ENCODE data around the gene CEBPA. TPM values are rescaled to one million over a fixed set of nuclear protein-coding genes. Genes with fewer than 3 reads are reported as not detected.

CEBPA gene
- total RNA-seq, 1 donor from 2014 or later: 8.5 TPM

DNA sequence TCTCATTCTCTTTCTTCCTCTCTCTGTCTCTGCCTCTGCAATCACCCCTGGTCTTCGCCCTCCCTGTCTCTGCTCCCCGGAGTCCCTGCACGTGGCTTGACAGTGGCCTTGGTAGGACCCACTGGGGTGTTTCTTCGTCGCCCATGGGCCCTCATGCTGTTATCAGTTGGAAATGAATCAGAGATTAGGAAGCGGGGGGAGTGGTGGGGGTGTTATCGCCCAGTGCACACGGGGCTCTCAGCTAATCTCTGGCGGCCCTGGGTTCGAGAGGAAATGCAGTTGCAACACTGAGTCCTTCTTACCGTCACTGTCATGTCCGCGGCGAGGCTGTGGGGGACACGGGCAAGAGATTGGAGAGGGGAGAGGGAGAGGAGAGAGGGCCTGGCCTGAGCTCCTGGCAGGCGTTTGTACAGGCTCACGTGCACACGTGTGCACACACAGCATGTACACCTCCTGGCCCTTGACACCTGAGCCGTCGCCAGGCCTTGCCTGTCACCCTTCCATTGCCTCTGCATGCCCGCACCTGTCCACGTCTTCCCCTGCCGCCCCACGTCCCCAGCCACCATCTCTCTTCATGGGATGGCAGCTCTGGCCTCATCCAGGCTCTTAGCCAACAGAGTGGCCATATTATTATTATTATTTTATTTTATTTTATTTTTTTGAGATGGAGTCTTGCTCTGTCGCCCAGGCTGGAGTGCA is 38.9 kb downstream of the CEBPA start:
- Mint-ChIP-seq H3K9me3 (peaks cover under 1% of the 10 kb centered on the region), H3K27ac (no peak overlapping the region), H3K27me3 (ENCODE audit: low read depth) (no peaks in the 10 kb centered on the region), H3K36me3 (no peaks in the 10 kb centered on the region), H3K4me1 (no peaks in the 10 kb centered on the region), H3K4me3 (no peak overlapping the region)
- no peak for DNase-seq (ENCODE audit: low spot score in 2 of 2, unreplicated experiment in 2 of 2)
- TF ChIP-seq, protein P1, sequence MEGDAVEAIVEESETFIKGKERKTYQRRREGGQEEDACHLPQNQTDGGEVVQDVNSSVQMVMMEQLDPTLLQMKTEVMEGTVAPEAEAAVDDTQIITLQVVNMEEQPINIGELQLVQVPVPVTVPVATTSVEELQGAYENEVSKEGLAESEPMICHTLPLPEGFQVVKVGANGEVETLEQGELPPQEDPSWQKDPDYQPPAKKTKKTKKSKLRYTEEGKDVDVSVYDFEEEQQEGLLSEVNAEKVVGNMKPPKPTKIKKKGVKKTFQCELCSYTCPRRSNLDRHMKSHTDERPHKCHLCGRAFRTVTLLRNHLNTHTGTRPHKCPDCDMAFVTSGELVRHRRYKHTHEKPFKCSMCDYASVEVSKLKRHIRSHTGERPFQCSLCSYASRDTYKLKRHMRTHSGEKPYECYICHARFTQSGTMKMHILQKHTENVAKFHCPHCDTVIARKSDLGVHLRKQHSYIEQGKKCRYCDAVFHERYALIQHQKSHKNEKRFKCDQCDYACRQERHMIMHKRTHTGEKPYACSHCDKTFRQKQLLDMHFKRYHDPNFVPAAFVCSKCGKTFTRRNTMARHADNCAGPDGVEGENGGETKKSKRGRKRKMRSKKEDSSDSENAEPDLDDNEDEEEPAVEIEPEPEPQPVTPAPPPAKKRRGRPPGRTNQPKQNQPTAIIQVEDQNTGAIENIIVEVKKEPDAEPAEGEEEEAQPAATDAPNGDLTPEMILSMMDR (IDR thresholded peaks at IDR 0.05; ENCODE audit: unreplicated experiment): no peak

GRCh38 chr19:33261511-33262189 is 40.7 kb downstream of the CEBPA start:
- TF ChIP-seq, protein P1 (IDR thresholded peaks at IDR 0.05; ENCODE audit: unreplicated experiment): no peak
- Mint-ChIP-seq H3K36me3 (no peaks in the 10 kb centered on the region), H3K9me3 (peaks cover 8% of the 10 kb centered on the region), H3K4me3 (no peak overlapping the region), H3K27me3 (ENCODE audit: low read depth) (no peaks in the 10 kb centered on the region), H3K4me1 (no peaks in the 10 kb centered on the region), H3K27ac (no peak overlapping the region)
- DNase-seq (ENCODE audit: low spot score in 2 of 2, unreplicated experiment in 2 of 2): no peak

DNA sequence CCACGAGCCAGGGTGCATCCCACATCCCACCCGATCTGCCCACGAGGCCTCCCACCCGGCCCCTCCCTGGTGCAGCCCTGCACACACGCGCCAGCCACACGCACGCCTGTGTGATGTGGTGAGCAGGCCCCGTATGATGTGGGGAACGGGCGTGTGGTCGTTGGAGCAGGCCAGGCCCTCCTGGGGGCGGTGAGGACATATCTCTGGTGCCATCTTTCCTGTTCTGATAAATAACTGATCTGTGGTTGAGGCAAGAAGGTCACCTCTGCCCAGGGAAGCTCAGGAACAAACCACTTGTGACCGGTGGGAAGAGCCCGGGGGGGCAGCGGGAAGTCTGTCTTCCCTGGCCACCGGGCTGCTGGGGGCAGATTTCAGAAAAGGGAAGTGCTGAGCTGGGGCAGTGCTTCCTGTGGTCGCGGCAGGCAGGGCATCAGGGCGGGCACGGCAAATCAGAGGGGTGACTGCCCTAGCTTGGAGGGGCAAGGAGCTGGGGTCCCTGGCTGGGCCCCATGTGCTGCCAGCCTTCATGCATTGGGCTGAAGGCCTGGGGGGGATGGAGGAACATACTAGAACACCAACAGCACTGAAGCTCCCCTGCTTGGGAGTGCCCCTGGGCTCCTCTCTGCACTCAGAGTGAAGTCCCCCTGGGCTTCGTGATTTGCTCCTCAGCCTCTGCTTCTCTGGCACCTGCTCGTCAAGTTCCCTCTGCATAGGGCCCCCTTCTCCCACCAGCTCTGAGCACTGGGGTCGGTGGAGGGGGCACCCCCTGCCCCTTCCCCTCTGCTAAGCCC is 41.5 kb downstream of the CEBPA start:
- peaks cover 8% of the 10 kb centered on the region for H3K9me3 Mint-ChIP-seq
- TF ChIP-seq, protein P1 (IDR thresholded peaks at IDR 0.05; ENCODE audit: unreplicated experiment): no peak
- no peaks in the 10 kb centered on the region for H3K27me3 Mint-ChIP-seq (ENCODE audit: low read depth)
- H3K27ac Mint-ChIP-seq: no peak overlapping the region
- H3K4me3 Mint-ChIP-seq: no peak overlapping the region
- H3K36me3 Mint-ChIP-seq: no peaks in the 10 kb centered on the region
- DNase-seq (ENCODE audit: low spot score in 2 of 2, unreplicated experiment in 2 of 2): no peak
- no peaks in the 10 kb centered on the region for H3K4me1 Mint-ChIP-seq

DNA sequence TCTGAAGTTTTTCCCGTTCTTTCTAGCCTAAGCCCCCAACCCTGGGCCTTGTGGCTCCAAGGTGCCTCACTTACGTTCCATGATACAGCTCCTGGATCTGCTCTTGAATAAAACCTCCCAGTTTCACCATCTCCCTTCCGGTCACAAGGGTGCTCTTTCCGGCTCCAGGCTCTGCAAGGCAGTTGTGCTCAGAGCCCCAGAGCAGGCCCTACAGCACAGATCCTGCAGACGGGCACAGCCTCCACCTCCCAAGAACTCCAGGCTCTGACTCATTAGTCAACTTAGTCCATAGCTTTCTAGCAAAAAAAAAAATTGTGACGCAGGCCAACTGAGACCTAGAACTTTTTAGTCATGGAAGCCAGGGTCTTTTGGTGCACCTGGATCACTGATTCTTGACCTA is 42.8 kb downstream of the CEBPA start:
- DNase-seq (ENCODE audit: low spot score in 2 of 2, unreplicated experiment in 2 of 2): no peak

DNA sequence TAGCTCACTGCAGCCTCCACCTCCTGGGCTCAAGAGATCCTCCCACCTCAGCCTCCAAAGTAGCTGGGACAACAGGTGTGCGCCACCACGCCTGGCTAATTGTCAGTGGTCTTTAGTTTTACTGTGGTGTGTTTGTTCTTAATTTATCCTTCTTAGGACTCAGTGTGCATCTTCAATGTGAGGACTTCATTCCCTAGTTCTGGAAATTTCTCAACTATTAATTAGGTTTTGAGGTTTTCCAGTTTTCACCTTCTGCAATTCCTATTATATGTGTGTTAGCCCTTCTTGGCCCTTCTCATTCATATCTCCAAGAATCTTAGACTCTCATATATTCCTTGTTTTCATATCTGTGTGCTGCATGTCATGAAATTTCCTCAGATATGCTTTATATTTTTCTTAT is 44.5 kb downstream of the CEBPA start:
- Mint-ChIP-seq H3K36me3 (no peaks in the 10 kb centered on the region), H3K4me1 (no peaks in the 10 kb centered on the region), H3K9me3 (peaks cover 8% of the 10 kb centered on the region), H3K27me3 (ENCODE audit: low read depth) (no peaks in the 10 kb centered on the region), H3K27ac (no peak overlapping the region), H3K4me3 (no peak overlapping the region)
- TF ChIP-seq, protein P1 (IDR thresholded peaks at IDR 0.05; ENCODE audit: unreplicated experiment): no peak
- no peak for DNase-seq (ENCODE audit: low spot score in 2 of 2, unreplicated experiment in 2 of 2)

More for the DNA sequence above, 42.8 kb downstream of the CEBPA start:
- H3K36me3 Mint-ChIP-seq: no peaks in the 10 kb centered on the region
- H3K27me3 Mint-ChIP-seq (ENCODE audit: low read depth): no peaks in the 10 kb centered on the region
- peaks cover 8% of the 10 kb centered on the region for H3K9me3 Mint-ChIP-seq
- no peak overlapping the region for H3K27ac Mint-ChIP-seq
- TF ChIP-seq, protein P1 (IDR thresholded peaks at IDR 0.05; ENCODE audit: unreplicated experiment): no peak
- no peaks in the 10 kb centered on the region for H3K4me1 Mint-ChIP-seq
- no peak overlapping the region for H3K4me3 Mint-ChIP-seq
